IMR-90 (cell line): ENCODE data around the gene PIR. TPM values are rescaled to one million over a fixed set of nuclear protein-coding genes. Genes with fewer than 3 reads are reported as not detected.

Source experiments
- ATAC-seq: fragments of 200-7000 bp; cut with Tn5 transposase; 2 replicates; pipeline ENCODE4 v1.9.1; 2020; ENCODE audit warnings: low read depth, mild to moderate bottlenecking, moderate library complexity
- BruUV-seq: library from RNA; stranded (reverse); fragments of 400-500 nt; replicated peaks from 2 replicates; lab custom pipeline; 2021; lab: Mats Ljungman, UMichigan
- CTCF ChIA-PET: fragments of 300-600 bp; formaldehyde crosslinking; extraction: SDS; loops from one replicate; lab custom pipeline; 2021; ENCODE audit warnings: antibody characterized with exemption; lab: Yijun Ruan, JAX
- POLR2A ChIA-PET: fragments of 300-600 bp; sonication (Branson Sonifier 250); formaldehyde crosslinking; loops from one replicate; lab custom pipeline; 2022; ENCODE audit warnings: antibody characterized with exemption; ENCODE audit not compliant: unreplicated experiment; lab: Charles Lee
- DNase-seq: peaks from one replicate; pipeline ENCODE4 v3.0.0; 2013
- H2AFZ ChIP-seq: replicated peaks from 2 replicates; pipeline ENCODE3; 2013; ENCODE audit warnings: low read length, mild to moderate bottlenecking; ENCODE audit not compliant: poor library complexity
- H2AK5ac ChIP-seq: 2 replicates; pipeline ENCODE4 v1.6.1; 2013; ENCODE audit warnings: low read depth, low read length, inconsistent platforms
- H2AK9ac ChIP-seq: replicated peaks from 2 replicates; pipeline ENCODE3; 2013; ENCODE audit warnings: mild to moderate bottlenecking, low read depth, low read length, moderate library complexity; ENCODE audit not compliant: poor library complexity
- H2BK120ac ChIP-seq: 2 replicates; pipeline ENCODE4 v1.6.1; 2013; ENCODE audit warnings: low read depth, low read length, inconsistent platforms
- H2BK15ac ChIP-seq: 3 replicates; pipeline ENCODE4 v1.6.1; 2013; ENCODE audit warnings: low read depth, low read length, inconsistent platforms
- H2BK20ac ChIP-seq: 2 replicates; pipeline ENCODE4 v1.6.1; 2013; ENCODE audit warnings: low read depth, mild to moderate bottlenecking, inconsistent platforms, low read length, moderate library complexity
- H2BK5ac ChIP-seq: 2 replicates; pipeline ENCODE4 v1.6.1; 2013; ENCODE audit warnings: mild to moderate bottlenecking, low read depth, low read length, inconsistent platforms; ENCODE audit not compliant: poor library complexity, severe bottlenecking
- H3K14ac ChIP-seq: replicated peaks from 2 replicates; pipeline ENCODE4 v1.6.1; 2013; ENCODE audit warnings: low read depth, low read length, inconsistent platforms
- H3K18ac ChIP-seq: 2 replicates; pipeline ENCODE4 v1.6.1; 2013; ENCODE audit warnings: low read depth, low read length, control low read depth
- H3K23ac ChIP-seq: 2 replicates; pipeline ENCODE4 v1.6.1; 2013; ENCODE audit warnings: low read depth, low read length, inconsistent platforms
- H3K27ac ChIP-seq: 2 replicates; pipeline ENCODE4 v1.5.1; 2013; ENCODE audit warnings: mild to moderate bottlenecking, control low read depth, low read length; ENCODE audit not compliant: insufficient read depth
- H3K27me3 ChIP-seq: 2 replicates; pipeline ENCODE4 v1.6.1; 2013; ENCODE audit warnings: low read length; ENCODE audit not compliant: control insufficient read depth, insufficient read depth
- H3K36me3 ChIP-seq: 2 replicates; pipeline ENCODE4 v1.6.1; 2013; ENCODE audit warnings: low read length, mixed read lengths; ENCODE audit not compliant: control insufficient read depth, insufficient read depth
- H3K4ac ChIP-seq: 2 replicates; pipeline ENCODE4 v1.6.1; 2013; ENCODE audit warnings: low read depth, low read length, inconsistent platforms
- H3K4me1 ChIP-seq: 2 replicates; pipeline ENCODE4 v1.6.1; 2013; ENCODE audit warnings: low read length, mixed read lengths; ENCODE audit not compliant: control insufficient read depth, insufficient read depth
- H3K4me2 ChIP-seq: 2 replicates; pipeline ENCODE4 v1.6.1; 2013; ENCODE audit warnings: low read depth, mild to moderate bottlenecking, control low read depth, low read length, moderate library complexity
- H3K4me3 ChIP-seq: 2 replicates; pipeline ENCODE4 v1.5.1; 2013; ENCODE audit warnings: low read depth, mild to moderate bottlenecking, control low read depth, low read length, moderate library complexity; ENCODE audit not compliant: insufficient read depth
- H3K56ac ChIP-seq: 2 replicates; pipeline ENCODE4 v1.6.1; 2013; ENCODE audit warnings: low read length, inconsistent platforms; ENCODE audit not compliant: insufficient read depth; ENCODE audit errors: extremely low read depth
- H3K79me1 ChIP-seq, 2 experiments: 2 replicates each; pipeline ENCODE4 v1.6.1; 2013; ENCODE audit warnings: low read length in 2 of 2, inconsistent platforms in 1 of 2, low read depth in 1 of 2
- H3K9ac ChIP-seq: 2 replicates; pipeline ENCODE4 v1.6.1; 2013; ENCODE audit warnings: low read depth, low read length, control low read depth
- H3K9me1 ChIP-seq: 2 replicates; pipeline ENCODE4 v1.6.1; 2013; ENCODE audit warnings: low read length, inconsistent platforms; ENCODE audit not compliant: insufficient read depth
- H3K9me3 ChIP-seq: 2 replicates; pipeline ENCODE4 v1.6.1; 2013; ENCODE audit warnings: low read length; ENCODE audit not compliant: control insufficient read depth, insufficient read depth
- H4K20me1 ChIP-seq: 2 replicates; pipeline ENCODE4 v1.6.1; 2013; ENCODE audit warnings: low read length, inconsistent platforms; ENCODE audit not compliant: insufficient read depth
- H4K5ac ChIP-seq: 2 replicates; pipeline ENCODE4 v1.6.1; 2013; ENCODE audit warnings: mild to moderate bottlenecking, low read depth, low read length, control low read depth
- H4K8ac ChIP-seq, 2 experiments: 2 replicates each; pipeline ENCODE4 v1.6.1; 2013; ENCODE audit warnings: low read depth in 2 of 2, low read length in 2 of 2, control low read depth in 1 of 2, inconsistent platforms in 1 of 2
- H4K91ac ChIP-seq: 2 replicates; pipeline ENCODE4 v1.6.1; 2013; ENCODE audit warnings: low read depth, low read length, inconsistent platforms; ENCODE audit not compliant: insufficient read depth
- BHLHE40 ChIP-seq: fragments of 150-350 bp; IDR thresholded peaks from 2 replicates; pipeline ENCODE4 v1.6.1; 2016; ENCODE audit warnings: mild to moderate bottlenecking, low read depth, low read length
- CEBPB ChIP-seq: IDR thresholded peaks from 2 replicates; pipeline ENCODE4 v1.6.1; 2012; ENCODE audit warnings: low read depth, low read length, improper control_type of control experiment
- ELK1 ChIP-seq: fragments of 150-350 bp; IDR thresholded peaks from 2 replicates; pipeline ENCODE4 v1.6.1; 2016; ENCODE audit warnings: low read depth, mild to moderate bottlenecking, low read length, moderate library complexity, borderline replicate concordance
- MAZ ChIP-seq: IDR thresholded peaks from 2 replicates; pipeline ENCODE4 v1.6.1; 2012; ENCODE audit warnings: low read depth, mild to moderate bottlenecking, low read length, improper control_type of control experiment, moderate library complexity, borderline replicate concordance
- MXI1 ChIP-seq: IDR thresholded peaks from 2 replicates; pipeline ENCODE4 v1.6.1; 2012; ENCODE audit warnings: low read depth, mild to moderate bottlenecking, low read length, moderate library complexity, borderline replicate concordance
- NFE2L2 ChIP-seq: fragments of 150-350 bp; IDR thresholded peaks from 2 replicates; pipeline ENCODE4 v1.6.1; 2016; ENCODE audit warnings: low read depth, mild to moderate bottlenecking, low read length
- POLR2A ChIP-seq: IDR thresholded peaks from 2 replicates; pipeline ENCODE4 v1.6.1; 2012; ENCODE audit warnings: mild to moderate bottlenecking, low read depth, low read length
- RAD21 ChIP-seq: IDR thresholded peaks from 2 replicates; pipeline ENCODE4 v1.6.1; 2012; ENCODE audit warnings: low read length, improper control_type of control experiment
- RCOR1 ChIP-seq: IDR thresholded peaks from 2 replicates; pipeline ENCODE4 v1.6.1; 2012; ENCODE audit warnings: mild to moderate bottlenecking, low read length, improper control_type of control experiment; ENCODE audit not compliant: insufficient replicate concordance
- SMC3 ChIP-seq: fragments of 150-350 bp; IDR thresholded peaks from 2 replicates; pipeline ENCODE4 v1.6.1; 2016; ENCODE audit warnings: low read depth, mild to moderate bottlenecking, antibody characterized with exemption, low read length, moderate library complexity
- WGBS, 2 experiments: methylation state at CpG; one replicate each; pipeline versions ENCODE4 v1.1.5 to v1.1.7; 2013; ENCODE audit warnings: missing lambda C conversion rate in 2 of 2; ENCODE audit not compliant: insufficient read length in 1 of 2; ENCODE audit errors: extremely low coverage in 2 of 2; 5-methylcytosine and 5-hydroxymethylcytosine counted together
- dilution Hi-C: fragments of 300-500 bp; cut with HindIII; formaldehyde crosslinking; loops from one replicate; pipeline ENCODE4 v1.14.3; 2018; ENCODE audit warnings: low sequenced_read_pairs; ENCODE audit not compliant: unreplicated experiment
- in situ Hi-C: fragments of 300-500 bp; cut with MboI; formaldehyde crosslinking; loops from 3 replicates; pipeline ENCODE4 v1.14.3; 2019; ENCODE audit warnings: low sequenced_read_pairs, inconsistent platforms, mixed read lengths
- intact Hi-C: fragments of 100-400 bp; cut with micrococcal nuclease; formaldehyde crosslinking; loops from 2 replicates; pipeline ENCODE4 v1.10.0; 2022
- polyA plus RNA-seq, 3 experiments: library from polyadenylated mRNA; depleted of rRNA; stranded (reverse); fragments of >200 nt; gene quantifications; 2 replicates each; pipeline ENCODE4 v1.2.3, GENCODE V29; 2012; ENCODE audit warnings: low replicate concordance in 1 of 3
- total RNA-seq: library from RNA; depleted of rRNA; stranded (reverse); fragments of >200 nt; gene quantifications from 2 replicates; pipeline ENCODE4 v1.2.3, GENCODE V29; 2012
- TF ChIP-seq, protein P1 (sequence below): conservative IDR thresholded peaks from 2 replicates; pipeline ENCODE4 v1.5.1; 2012; ENCODE audit warnings: mild to moderate bottlenecking, low read depth, low read length, improper control_type of control experiment

The PIR gene
- total and polyA plus RNA-seq, 2 of the 4 experiments (the other 2 are of a cell fraction): 5.7 to 8.7 TPM

DNA sequence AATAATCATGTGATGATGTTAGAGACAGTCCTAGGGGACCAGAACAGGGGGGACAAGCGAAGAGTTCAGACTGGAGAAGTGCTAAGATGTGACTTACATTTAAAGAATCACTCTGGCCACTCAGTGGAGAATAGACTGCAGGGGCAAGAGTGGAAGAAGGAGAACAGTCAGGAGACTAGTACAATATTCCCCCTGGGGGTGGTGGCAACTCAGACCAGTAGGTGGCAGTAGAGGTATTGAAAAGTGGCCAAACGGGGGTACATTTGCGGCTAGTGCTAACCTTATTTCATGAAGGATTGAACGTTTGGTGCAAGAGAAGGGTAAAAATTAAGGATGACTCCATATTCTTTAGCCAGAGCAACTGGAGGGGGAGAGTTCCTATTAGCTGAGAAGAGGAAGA is 4.7 kb upstream of the PIR start:
- H3K14ac ChIP-seq: no peak overlapping the region
- no peak overlapping the region for H3K4me2 ChIP-seq
- no peak overlapping the region for H3K27ac ChIP-seq
- no peak overlapping the region for H3K4me3 ChIP-seq
- in situ Hi-C loops (loop anchor here (25.0 kb wide), 1 partner anchor 1189 kb away; no protein-coding TSS in a partner anchor), dilution Hi-C loops (no loop called here), intact Hi-C loops (loop anchor here (1.0 to 10.0 kb wide), 2 partner anchors 67 to 177 kb away; no protein-coding TSS in a partner anchor)
- no CpG with 5 or more reads among the region's 4 CpGs for WGBS, 2 experiments
- no peaks in the 10 kb centered on the region for H3K4me1 ChIP-seq
- H2BK20ac ChIP-seq: no peak overlapping the region
- no TSS peak for BruUV-seq
- H3K9ac ChIP-seq: no peak overlapping the region
- no peak overlapping the region for H4K5ac ChIP-seq
- H2AK5ac ChIP-seq: no peak overlapping the region
- TF ChIP-seq SMC3 (peak; percentile 38; the same call in 1 of the 2 replicates), NFE2L2 (no peak), POLR2A (no peak), BHLHE40 (no peak), RAD21 (peak; percentile 53), RCOR1 (no peak), CEBPB (no peak), MAZ (peak; percentile 22; the same call in 1 of the 2 replicates), MXI1 (no peak), ELK1 (no peak)
- TF ChIP-seq, protein P1, sequence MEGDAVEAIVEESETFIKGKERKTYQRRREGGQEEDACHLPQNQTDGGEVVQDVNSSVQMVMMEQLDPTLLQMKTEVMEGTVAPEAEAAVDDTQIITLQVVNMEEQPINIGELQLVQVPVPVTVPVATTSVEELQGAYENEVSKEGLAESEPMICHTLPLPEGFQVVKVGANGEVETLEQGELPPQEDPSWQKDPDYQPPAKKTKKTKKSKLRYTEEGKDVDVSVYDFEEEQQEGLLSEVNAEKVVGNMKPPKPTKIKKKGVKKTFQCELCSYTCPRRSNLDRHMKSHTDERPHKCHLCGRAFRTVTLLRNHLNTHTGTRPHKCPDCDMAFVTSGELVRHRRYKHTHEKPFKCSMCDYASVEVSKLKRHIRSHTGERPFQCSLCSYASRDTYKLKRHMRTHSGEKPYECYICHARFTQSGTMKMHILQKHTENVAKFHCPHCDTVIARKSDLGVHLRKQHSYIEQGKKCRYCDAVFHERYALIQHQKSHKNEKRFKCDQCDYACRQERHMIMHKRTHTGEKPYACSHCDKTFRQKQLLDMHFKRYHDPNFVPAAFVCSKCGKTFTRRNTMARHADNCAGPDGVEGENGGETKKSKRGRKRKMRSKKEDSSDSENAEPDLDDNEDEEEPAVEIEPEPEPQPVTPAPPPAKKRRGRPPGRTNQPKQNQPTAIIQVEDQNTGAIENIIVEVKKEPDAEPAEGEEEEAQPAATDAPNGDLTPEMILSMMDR: peak; percentile 59
- H3K9me3 ChIP-seq: no peaks in the 10 kb centered on the region
- no peaks in the 10 kb centered on the region for H3K79me1 ChIP-seq
- H4K91ac ChIP-seq: no peak overlapping the region
- H3K56ac ChIP-seq: no peak overlapping the region
- no peak overlapping the region for H2AK9ac ChIP-seq
- no peaks in the 10 kb centered on the region for H3K9me1 ChIP-seq
- peak; percentile 33 for DNase-seq
- ATAC-seq: peak; percentile 30; the same call in 1 of the 2 replicates
- ChIA-PET POLR2A (no interaction called here), CTCF (no interaction called here)
- no peak overlapping the region for H3K23ac ChIP-seq
- no peaks in the 10 kb centered on the region for H4K20me1 ChIP-seq
- H3K18ac ChIP-seq: no peak overlapping the region
- no peak overlapping the region for H2BK15ac ChIP-seq
- H3K27me3 ChIP-seq: peaks cover 8% of the 10 kb centered on the region; the same call in 1 of the 2 replicates
- no peaks in the 10 kb centered on the region for H3K36me3 ChIP-seq
- no peak overlapping the region for H3K4ac ChIP-seq
- no peak overlapping the region for H2BK5ac ChIP-seq
- H2BK120ac ChIP-seq: no peak overlapping the region
- no peak overlapping the region for H2AFZ ChIP-seq
- no peak overlapping the region for H4K8ac ChIP-seq
